Rectal smooth muscle tissue (tissue), 1 donor: Measurements from ENCODE around the gene IKZF5.

Experiments
- H3K27ac ChIP-seq: one replicate; pipeline ENCODE4 v1.7.0; 2013; ENCODE audit warnings: low read depth, low read length, inconsistent platforms
- H3K27me3 ChIP-seq: one replicate; pipeline ENCODE4 v1.7.0; 2013; ENCODE audit warnings: low read length; ENCODE audit not compliant: control insufficient read depth, insufficient read depth
- H3K36me3 ChIP-seq: one replicate; pipeline ENCODE4 v1.7.0; 2013; ENCODE audit warnings: low read length; ENCODE audit not compliant: control insufficient read depth, insufficient read depth
- H3K4me1 ChIP-seq: one replicate; pipeline ENCODE4 v1.7.0; 2013; ENCODE audit warnings: low read length; ENCODE audit not compliant: control insufficient read depth, insufficient read depth
- H3K4me3 ChIP-seq: one replicate; pipeline ENCODE4 v1.7.0; 2013; ENCODE audit warnings: low read length
- H3K9ac ChIP-seq: one replicate; pipeline ENCODE4 v1.7.0; 2013; ENCODE audit warnings: low read length

IKZF5 gene

DNA sequence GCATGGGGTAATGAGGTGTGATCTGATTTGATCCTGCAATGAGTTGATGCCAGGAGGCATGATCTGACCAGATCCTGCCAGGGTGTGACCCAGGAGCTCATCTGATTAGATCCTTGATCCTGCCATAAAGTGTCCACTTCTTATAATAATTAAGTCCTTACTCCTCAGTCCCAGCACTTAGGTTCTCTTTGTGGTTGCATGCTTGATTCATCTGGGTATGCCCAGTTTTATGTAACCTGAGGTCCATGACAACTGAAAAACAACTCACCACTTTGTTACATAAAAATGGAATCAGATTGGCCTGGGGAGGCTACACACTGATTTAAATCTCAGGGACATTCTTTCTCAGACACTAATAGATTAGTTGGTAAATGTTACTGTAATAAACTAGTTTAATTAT lies 19.3 kb upstream of the IKZF5 start:
- H3K9ac ChIP-seq = no peak overlapping the region
- no peaks in the 10 kb centered on the region for H3K27me3 ChIP-seq
- H3K4me3 ChIP-seq = no peak overlapping the region
- no peaks in the 10 kb centered on the region for H3K36me3 ChIP-seq
- H3K27ac ChIP-seq = no peak overlapping the region
- no peaks in the 10 kb centered on the region for H3K4me1 ChIP-seq

DNA sequence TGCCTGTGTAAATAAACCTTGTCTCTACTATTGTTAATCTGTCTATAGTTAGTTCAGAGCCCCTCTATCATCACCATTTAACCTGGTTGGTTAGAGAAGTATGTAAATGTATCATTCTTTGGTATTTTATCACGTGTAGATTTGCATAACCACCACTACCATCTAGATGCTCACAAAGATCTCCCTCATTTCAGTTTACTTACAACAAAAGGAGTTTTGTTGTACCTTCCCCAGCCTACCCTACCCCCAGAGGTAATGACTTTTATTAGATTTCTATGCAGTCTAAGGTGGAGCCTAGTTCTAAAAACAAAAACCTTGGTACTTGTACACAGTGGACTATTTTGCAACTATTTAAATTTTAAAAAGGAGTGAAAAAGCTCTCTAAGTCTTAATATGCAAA lies 17.7 kb upstream of the IKZF5 start:
- no peaks in the 10 kb centered on the region for H3K27me3 ChIP-seq
- H3K4me1 ChIP-seq = no peaks in the 10 kb centered on the region
- H3K27ac ChIP-seq = no peak overlapping the region
- no peak overlapping the region for H3K9ac ChIP-seq
- H3K36me3 ChIP-seq = no peaks in the 10 kb centered on the region
- no peak overlapping the region for H3K4me3 ChIP-seq

GRCh38 chr10:123024540-123024939 lies 15.9 kb upstream of the IKZF5 start:
- H3K9ac ChIP-seq = no peak overlapping the region
- no peaks in the 10 kb centered on the region for H3K27me3 ChIP-seq
- H3K27ac ChIP-seq = no peak overlapping the region
- H3K36me3 ChIP-seq = no peaks in the 10 kb centered on the region
- no peaks in the 10 kb centered on the region for H3K4me1 ChIP-seq
- no peak overlapping the region for H3K4me3 ChIP-seq

DNA sequence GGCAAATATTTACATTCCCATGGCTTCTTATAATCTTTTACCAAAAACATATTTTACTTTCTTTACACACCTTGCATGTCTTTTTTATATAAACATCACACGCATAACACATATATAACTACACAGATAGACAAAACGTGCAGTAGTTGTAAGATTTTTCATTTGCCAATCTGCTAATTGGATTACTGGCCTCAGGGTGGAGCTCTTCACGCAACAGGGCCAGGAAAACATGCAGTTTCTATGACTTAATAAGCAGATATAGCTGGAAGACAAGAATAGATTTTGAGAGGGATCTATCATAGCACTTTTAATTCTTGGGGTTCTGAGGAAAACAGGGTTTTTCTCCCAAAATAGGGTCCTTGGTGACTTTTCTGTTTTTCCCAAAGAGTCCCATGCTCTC lies 12.9 kb upstream of the IKZF5 start:
- Histone ChIP-seq H3K27ac (no peak overlapping the region), H3K9ac (no peak overlapping the region), H3K27me3 (no peaks in the 10 kb centered on the region), H3K36me3 (no peaks in the 10 kb centered on the region), H3K4me3 (no peak overlapping the region), H3K4me1 (no peaks in the 10 kb centered on the region)

DNA sequence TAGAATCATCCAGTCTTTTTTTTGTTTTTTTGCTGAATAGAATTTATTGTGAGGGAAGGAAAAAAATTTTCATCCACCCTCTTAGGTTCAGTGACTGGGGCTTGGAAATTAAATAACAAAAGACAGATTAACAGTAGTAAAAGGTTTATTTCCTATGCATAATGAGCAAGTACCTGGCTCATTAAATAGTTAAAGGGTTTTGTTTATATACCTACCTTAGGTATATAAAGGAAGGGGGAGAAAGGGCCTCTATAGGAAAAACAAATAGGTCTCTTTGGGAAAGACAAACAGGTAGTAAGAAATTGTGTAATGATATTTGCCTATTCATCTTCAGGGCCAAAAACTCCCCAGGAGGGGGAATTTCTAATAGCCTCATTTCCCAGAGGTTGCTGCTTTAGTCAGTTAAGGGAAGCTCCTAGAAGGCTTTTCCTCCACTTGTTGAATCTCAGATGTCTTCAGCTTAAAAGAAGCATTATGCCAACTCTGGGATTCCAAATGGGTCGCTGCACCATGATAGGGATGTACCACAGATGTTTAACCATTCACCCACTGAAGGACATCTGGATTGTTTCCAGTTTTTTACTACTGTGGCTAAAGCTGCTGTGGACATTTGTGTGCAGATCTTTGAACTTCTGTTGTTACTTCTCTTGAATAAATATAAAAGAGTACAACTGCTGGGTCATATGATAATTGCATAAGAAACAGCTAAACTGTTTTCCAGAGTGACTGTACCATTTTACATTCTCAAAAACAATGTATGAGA lies 11.5 kb upstream of the IKZF5 start:
- Histone ChIP-seq H3K4me3 (no peak overlapping the region), H3K9ac (no peak overlapping the region), H3K27me3 (no peaks in the 10 kb centered on the region), H3K27ac (no peak overlapping the region), H3K36me3 (no peaks in the 10 kb centered on the region), H3K4me1 (no peaks in the 10 kb centered on the region)

DNA sequence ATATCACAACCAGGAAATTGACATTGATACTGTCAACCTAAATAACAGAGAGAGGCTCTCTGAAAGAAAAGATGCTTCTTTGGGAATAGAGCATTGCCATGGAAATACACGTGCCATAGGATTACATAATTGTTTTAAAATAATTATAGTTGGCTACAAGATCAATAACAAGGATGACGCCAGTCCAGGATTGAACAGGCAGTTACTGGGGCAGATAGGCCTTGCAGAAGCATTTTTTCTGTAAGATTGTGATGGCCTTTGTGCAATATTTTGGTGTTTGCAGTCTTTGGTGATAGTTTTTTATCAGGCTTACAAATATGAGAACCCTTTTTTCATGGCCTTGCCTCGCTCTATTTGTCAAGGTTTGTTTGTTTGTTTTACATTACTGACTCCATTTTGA lies 10.7 kb upstream of the IKZF5 start:
- no peak overlapping the region for H3K4me3 ChIP-seq
- no peak overlapping the region for H3K9ac ChIP-seq
- H3K27me3 ChIP-seq = no peaks in the 10 kb centered on the region
- H3K27ac ChIP-seq = no peak overlapping the region
- H3K4me1 ChIP-seq = no peaks in the 10 kb centered on the region
- no peaks in the 10 kb centered on the region for H3K36me3 ChIP-seq

- Histone ChIP-seq H3K27ac (no peak overlapping the region), H3K36me3 (no peaks in the 10 kb centered on the region), H3K27me3 (no peaks in the 10 kb centered on the region), H3K4me3 (no peak overlapping the region), H3K9ac (no peak overlapping the region), H3K4me1 (no peaks in the 10 kb centered on the region)
These were observed 9.9 kb upstream of the IKZF5 start for GRCh38 chr10:123018531-123018930.

- Histone ChIP-seq H3K4me1 (no peaks in the 10 kb centered on the region), H3K27ac (no peak overlapping the region), H3K36me3 (no peaks in the 10 kb centered on the region)
These were observed 9.0 kb upstream of the IKZF5 start for GRCh38 chr10:123017421-123018165.

DNA sequence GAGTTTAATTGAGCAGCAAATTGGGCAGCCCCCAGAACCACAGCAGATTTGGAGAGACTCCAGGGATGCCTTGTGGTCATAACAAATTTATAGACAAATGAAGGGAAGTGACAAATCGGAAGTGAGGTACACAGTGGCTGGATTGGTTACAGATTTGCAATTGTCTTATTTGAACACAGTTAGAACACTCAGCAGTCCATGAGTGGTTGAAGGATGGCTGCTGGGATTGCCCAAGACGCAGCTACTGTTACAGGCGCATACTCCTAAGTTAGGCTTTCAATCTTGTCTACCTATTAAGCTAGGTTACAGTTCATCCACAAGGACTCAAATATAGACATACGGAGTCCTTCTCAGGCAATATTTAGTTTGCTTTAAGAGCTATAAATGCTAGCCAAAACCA lies 7.6 kb upstream of the IKZF5 start:
- Histone ChIP-seq H3K27ac (no peak overlapping the region), H3K4me3 (no peak overlapping the region), H3K36me3 (no peaks in the 10 kb centered on the region), H3K9ac (no peak overlapping the region), H3K27me3 (no peaks in the 10 kb centered on the region), H3K4me1 (no peaks in the 10 kb centered on the region)

More at GRCh38 chr10:123017421-123018165, 9.0 kb upstream of the IKZF5 start:
- Histone ChIP-seq H3K4me3 (no peak overlapping the region), H3K27me3 (no peaks in the 10 kb centered on the region), H3K9ac (no peak overlapping the region)

- Histone ChIP-seq H3K36me3 (no peaks in the 10 kb centered on the region), H3K4me1 (no peaks in the 10 kb centered on the region), H3K9ac (no peak overlapping the region), H3K27me3 (no peaks in the 10 kb centered on the region), H3K27ac (no peak overlapping the region), H3K4me3 (no peak overlapping the region)
These were observed 6.2 kb upstream of the IKZF5 start for GRCh38 chr10:123014772-123015171.

DNA sequence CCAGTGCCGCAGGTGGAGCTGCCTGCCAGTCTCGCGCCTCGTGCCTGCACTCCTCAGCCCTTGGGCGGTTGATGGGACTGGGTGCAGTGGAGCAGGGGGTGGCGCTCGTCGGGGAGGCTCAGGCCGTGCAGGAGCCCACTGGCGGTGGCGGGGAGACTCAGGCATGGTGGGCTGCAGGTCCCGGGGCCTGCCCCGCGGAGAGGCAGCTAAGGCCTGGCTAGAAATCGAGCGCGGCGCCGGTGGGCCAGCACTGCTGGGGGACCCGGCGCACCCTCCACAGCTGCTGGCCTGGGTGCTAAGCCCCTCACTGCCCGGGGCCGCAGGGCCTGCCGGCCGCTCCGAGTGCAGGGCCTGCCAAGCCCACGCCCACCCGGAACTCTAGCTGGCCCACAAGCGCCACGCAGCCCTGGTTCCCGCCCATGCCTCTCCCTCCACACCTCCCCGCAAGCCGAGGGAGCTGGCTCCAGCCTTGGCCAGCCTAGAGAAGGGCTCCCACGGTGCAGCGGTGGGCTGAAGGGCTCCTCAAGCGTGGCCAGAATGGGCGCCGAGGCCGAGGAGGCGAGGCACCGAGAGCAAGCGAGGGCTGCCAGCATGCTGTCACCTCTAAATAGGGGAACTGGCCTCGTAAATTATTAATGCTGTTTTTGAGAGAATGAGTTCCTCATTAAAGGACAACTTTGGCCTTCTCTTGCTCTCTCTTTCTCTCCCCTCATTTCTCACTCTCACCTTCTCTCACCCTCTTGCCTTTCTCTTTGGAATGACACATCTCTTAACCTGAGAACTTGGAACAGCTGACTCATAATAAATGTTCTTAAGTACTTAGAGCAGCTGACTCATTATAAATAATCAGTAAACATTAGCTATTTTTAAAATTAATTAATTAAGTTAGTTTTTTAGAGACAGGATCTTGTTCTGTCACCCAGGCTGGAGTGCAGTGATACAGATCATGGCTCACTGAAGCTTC lies 5.1 kb upstream of the IKZF5 start:
- no peak overlapping the region for H3K27ac ChIP-seq
- H3K36me3 ChIP-seq = no peaks in the 10 kb centered on the region
- no peaks in the 10 kb centered on the region for H3K27me3 ChIP-seq
- H3K4me3 ChIP-seq = no peak overlapping the region
- H3K9ac ChIP-seq = no peak overlapping the region
- H3K4me1 ChIP-seq = no peaks in the 10 kb centered on the region

GRCh38 chr10:123011987-123012386 lies 3.4 kb upstream of the IKZF5 start:
- Histone ChIP-seq H3K4me3 (no peak overlapping the region), H3K27me3 (no peaks in the 10 kb centered on the region), H3K27ac (no peak overlapping the region), H3K9ac (no peak overlapping the region), H3K36me3 (no peaks in the 10 kb centered on the region), H3K4me1 (peaks cover 6% of the 10 kb centered on the region)
